Naive thymus-derived CD8-positive, alpha-beta T cell (primary cell): ENCODE measurements around the gene OGG1. TPM values are rescaled to one million over a fixed set of nuclear protein-coding genes. Genes with fewer than 3 reads are reported as not detected.

Experiments
- ATAC-seq, 2 donors: fragments of 150-1000 bp; cut with Tn5 transposase in 1 of 2; sonication (Bioruptor Pico), chemical (Tn5 transposase) in 1 of 2; 1 replicate in 1 of 2; 2 replicates in 1 of 2; pipeline ENCODE4 v1.10.0; 2021; ENCODE audit warnings: mild to moderate bottlenecking in 2 of 2, moderate library complexity in 2 of 2
- POLR2A ChIA-PET: fragments of 350-600 bp; sonication (Branson Sonifier 250); formaldehyde crosslinking; loops from one replicate; lab custom pipeline; 2021; ENCODE audit warnings: antibody characterized with exemption; lab: Charles Lee
- DNase-seq, 10 donors: peaks; one replicate each; pipeline versions ENCODE4 v3.0.0 to v3.0.0-alpha.2; 2020 to 2022
- H3K27ac Mint-ChIP-seq, 10 donors: one replicate each; pipeline ENCODE4 v1.8.0; 2020 to 2022; ENCODE audit warnings: mild to moderate bottlenecking in 10 of 10, mixed read lengths in 10 of 10, moderate library complexity in 4 of 10, inconsistent platforms in 1 of 10
- H3K27me3 Mint-ChIP-seq, 5 donors: one replicate each; pipeline ENCODE4 v1.8.0; 2021 to 2022; ENCODE audit warnings: mixed read lengths in 5 of 5
- H3K36me3 Mint-ChIP-seq, 3 donors: one replicate each; pipeline ENCODE4 v1.8.0; 2020 to 2022; ENCODE audit warnings: mixed read lengths in 3 of 3, mild to moderate bottlenecking in 2 of 3, inconsistent platforms in 1 of 3
- H3K4me1 Mint-ChIP-seq, 4 donors: one replicate each; pipeline ENCODE4 v1.8.0; 2021 to 2022; ENCODE audit warnings: mixed read lengths in 4 of 4
- H3K4me3 Mint-ChIP-seq, 10 donors: one replicate each; pipeline ENCODE4 v1.8.0; 2020 to 2022; ENCODE audit warnings: mild to moderate bottlenecking in 10 of 10, mixed read lengths in 10 of 10, moderate library complexity in 6 of 10, inconsistent platforms in 1 of 10
- H3K9me3 Mint-ChIP-seq, 9 donors: one replicate each; pipeline ENCODE4 v1.8.0; 2020 to 2022; ENCODE audit warnings: mixed read lengths in 9 of 9, mild to moderate bottlenecking in 3 of 9, inconsistent platforms in 1 of 9, moderate library complexity in 1 of 9
- polyA plus RNA-seq, 3 donors: library from polyadenylated mRNA; unstranded; fragments of 300-500 nt; fragmentation: Illumina TruSeq; gene quantifications; one replicate each; pipeline ENCODE4 v1.2.3, GENCODE V29; 2021
- total RNA-seq, 8 experiments: library from RNA in 2 of 8; stranded (reverse) in 2 of 8; gene quantifications; one replicate each; pipeline ENCODE4 v1.2.3 and lab custom pipeline; 2021 to 2026

Gene OGG1
- total and polyA plus RNA-seq, 5 experiments from 2014 or later = 15.3 to 27.0 (median 20.7) TPM

DNA sequence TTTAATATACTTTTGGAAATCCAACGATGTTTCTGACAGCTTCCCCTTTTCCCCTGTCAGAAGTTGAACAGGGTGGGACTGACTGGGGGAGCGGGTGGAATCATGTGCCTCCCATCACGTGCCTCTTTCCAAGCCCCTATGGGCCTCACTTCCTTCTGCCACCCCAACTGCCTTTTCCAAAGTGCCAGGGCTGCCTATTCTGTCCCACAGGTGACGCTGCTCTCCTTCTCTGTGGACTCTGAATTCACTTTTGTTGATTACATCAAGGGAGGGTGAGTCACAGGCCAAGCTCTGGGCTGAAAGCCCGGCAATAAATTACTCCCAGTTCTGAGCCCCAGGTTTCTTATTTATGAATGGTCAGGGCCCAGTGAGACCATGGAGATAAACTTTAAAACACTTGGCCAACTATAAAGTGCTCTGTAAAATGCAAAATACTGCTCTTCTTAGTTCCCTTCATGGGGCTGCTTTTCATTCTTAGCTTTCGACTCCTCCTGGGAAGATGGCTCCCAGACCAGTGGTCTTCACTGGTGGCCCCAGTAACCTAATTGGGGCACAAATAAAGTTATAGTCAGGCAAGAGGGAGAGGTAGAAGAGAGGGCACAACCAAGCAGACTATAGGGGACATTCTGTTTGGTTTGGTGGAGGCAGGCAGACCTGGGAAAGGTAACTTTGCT, 33.9 kb upstream of the OGG1 start:
- Mint-ChIP-seq H3K4me1 (peaks cover 13 to 21% (median 14%) of the 10 kb centered on the region in 4 donors), H3K27ac (peak overlapping the region in 3 of 10 donors; percentile 11 to 71 (median 60)), H3K9me3 (no peaks in the 10 kb centered on the region), H3K4me3 (no peak overlapping the region), H3K36me3 (no peaks in the 10 kb centered on the region), H3K27me3 (peaks cover 0 to 10% (median 0%) of the 10 kb centered on the region in 5 donors)
- POLR2A ChIA-PET = no interaction called here
- ATAC-seq (peak; percentile 65 to 66), DNase-seq (peak in 2 of 10 donors; percentile 21 to 23)

DNA sequence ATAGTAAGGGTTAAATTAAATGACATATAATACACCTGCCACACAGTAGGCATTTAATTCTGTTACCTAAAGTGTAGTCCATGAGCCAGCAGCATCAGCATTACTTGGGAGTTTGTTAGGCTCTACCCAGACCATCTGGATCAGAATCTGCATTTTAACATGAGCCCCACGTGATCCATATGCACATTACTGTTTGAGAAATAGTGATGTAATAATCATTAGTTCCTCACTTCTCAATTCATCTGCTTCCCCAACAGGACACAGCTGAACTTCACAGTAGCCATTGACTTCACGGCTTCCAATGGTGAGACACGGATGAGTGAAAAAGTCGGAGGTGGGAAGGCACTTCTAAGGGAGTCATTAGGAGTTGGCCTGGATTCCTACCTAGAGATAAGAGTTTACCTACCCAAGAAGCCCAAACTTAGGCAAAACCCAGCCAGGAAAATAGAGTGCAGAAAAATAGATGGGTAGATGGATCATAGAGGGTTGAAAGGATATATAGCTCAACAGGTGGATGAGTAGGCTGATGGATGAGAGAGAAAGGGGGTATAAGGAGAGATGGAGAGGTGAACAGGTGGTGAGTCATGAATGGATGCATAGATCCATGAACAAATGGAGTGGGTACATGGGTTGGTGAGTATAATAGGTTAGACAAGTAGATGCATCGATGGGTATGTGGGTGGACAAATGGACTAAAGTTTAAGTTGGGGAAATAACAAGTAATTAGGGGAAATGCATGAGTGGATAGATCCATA, 32.8 kb upstream of the OGG1 start:
- DNase-seq (no peak), ATAC-seq (no peak)
- Mint-ChIP-seq H3K4me1 (peaks cover 13 to 27% (median 14%) of the 10 kb centered on the region in 4 donors), H3K4me3 (peak overlapping the region in 1 of 10 donors; percentile 5), H3K36me3 (no peaks in the 10 kb centered on the region), H3K27me3 (peaks cover 0 to 6% (median 0%) of the 10 kb centered on the region in 5 donors), H3K9me3 (no peaks in the 10 kb centered on the region), H3K27ac (no peak overlapping the region)
- POLR2A ChIA-PET = interaction anchor here (0.5 kb wide), 1 partner anchor 58 kb away, joined by 5 read pairs; no protein-coding TSS in a partner anchor

DNA sequence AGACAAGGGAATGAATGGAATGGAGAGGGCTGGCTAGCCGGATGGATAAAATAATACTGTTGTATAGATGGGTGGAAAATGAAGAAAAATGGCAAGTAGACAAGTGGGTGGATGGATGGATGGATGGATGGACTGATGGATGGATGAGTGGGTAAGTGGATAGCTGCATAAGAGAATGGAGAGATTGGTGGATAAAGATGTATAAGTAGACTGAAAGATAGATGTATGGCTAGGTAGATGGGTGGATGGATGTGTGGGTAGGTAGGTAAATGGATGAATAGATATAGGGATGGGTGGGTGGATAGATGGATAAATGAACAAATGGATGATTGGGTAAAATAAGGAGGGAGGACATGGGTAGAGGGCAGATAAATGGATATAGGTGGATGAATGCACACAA, 32.2 kb upstream of the OGG1 start:
- H3K27me3 Mint-ChIP-seq = peaks cover 0 to 6% (median 0%) of the 10 kb centered on the region in 5 donors
- H3K27ac Mint-ChIP-seq = peak overlapping the region in 1 of 10 donors; percentile 53
- no peak for ATAC-seq
- no peaks in the 10 kb centered on the region for H3K36me3 Mint-ChIP-seq
- no peak overlapping the region for H3K4me3 Mint-ChIP-seq
- POLR2A ChIA-PET = interaction anchor here (0.5 to 0.9 kb wide), 2 partner anchors 57 to 68 kb away, joined by 3 to 5 read pairs; partner anchors contain the start of gene MTMR14
- H3K9me3 Mint-ChIP-seq = no peaks in the 10 kb centered on the region
- no peak for DNase-seq
- H3K4me1 Mint-ChIP-seq = peaks cover 13 to 27% (median 14%) of the 10 kb centered on the region in 4 donors

DNA sequence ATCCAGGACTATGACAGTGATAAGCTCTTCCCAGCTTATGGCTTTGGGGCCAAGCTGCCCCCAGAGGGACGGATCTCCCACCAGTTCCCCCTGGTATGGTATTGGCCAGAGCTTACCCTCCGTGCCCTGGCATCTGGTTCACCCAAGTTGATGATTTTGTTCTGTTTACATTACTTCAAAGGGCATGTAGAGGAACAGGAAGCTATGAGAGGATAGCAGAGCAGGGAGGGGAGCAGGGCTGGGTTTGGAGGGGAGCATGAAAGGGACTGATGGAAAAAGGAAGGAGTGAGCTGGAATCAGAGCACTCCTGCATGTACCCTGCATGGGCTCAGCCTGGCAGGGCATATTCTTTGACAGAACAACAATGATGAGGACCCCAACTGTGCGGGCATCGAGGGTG, 31.6 kb upstream of the OGG1 start:
- Mint-ChIP-seq H3K9me3 (no peaks in the 10 kb centered on the region), H3K27me3 (peaks cover 0 to 4% (median 0%) of the 10 kb centered on the region in 5 donors), H3K36me3 (no peaks in the 10 kb centered on the region), H3K4me1 (peaks cover 14 to 27% (median 15%) of the 10 kb centered on the region in 4 donors), H3K4me3 (no peak overlapping the region), H3K27ac (peak overlapping the region in 1 of 10 donors; percentile 47)
- DNase-seq = no peak
- POLR2A ChIA-PET = interaction anchor here (0.9 kb wide), 1 partner anchor 69 kb away, joined by 3 read pairs; the partner anchor contains the start of gene MTMR14
- ATAC-seq = no peak

DNA sequence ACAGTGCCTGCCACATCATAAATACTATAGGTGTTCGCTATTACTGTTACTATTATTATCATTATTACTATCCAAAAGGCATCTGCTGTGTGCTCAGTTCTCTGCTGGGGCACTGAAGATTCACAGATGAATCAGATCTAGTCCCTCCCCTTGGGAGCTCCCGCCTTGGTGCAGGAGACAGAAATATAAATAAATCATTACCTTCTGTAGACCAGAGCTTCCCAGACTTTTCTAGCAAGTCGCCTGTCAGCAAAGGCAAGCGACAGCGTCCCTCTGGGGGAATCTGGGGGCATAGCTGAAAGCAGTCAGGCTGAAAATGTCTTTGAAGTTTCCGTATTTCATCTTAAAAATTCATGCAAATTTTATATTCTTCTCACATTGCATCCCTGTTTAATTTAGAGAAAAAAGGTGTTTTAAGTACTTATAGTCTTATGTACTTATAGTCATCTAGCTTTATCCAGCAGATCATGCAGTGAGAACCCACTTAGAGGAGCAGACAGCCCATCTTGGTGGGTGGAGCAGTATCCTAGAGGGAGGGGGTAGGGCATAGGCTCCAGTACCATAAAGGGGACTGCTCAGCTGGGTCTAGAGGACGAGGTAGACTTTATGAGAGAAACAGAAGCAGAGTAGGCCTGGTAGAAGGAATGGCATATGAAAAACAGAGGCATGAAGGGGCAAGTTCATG, 28.6 kb upstream of the OGG1 start:
- H3K4me3 Mint-ChIP-seq = no peak overlapping the region
- DNase-seq (no peak), ATAC-seq (no peak)
- H3K4me1 Mint-ChIP-seq = peaks cover 12 to 21% (median 15%) of the 10 kb centered on the region in 4 donors
- POLR2A ChIA-PET = no interaction called here
- H3K36me3 Mint-ChIP-seq = no peaks in the 10 kb centered on the region
- no peaks in the 10 kb centered on the region for H3K27me3 Mint-ChIP-seq
- no peak overlapping the region for H3K27ac Mint-ChIP-seq
- H3K9me3 Mint-ChIP-seq = no peaks in the 10 kb centered on the region

DNA sequence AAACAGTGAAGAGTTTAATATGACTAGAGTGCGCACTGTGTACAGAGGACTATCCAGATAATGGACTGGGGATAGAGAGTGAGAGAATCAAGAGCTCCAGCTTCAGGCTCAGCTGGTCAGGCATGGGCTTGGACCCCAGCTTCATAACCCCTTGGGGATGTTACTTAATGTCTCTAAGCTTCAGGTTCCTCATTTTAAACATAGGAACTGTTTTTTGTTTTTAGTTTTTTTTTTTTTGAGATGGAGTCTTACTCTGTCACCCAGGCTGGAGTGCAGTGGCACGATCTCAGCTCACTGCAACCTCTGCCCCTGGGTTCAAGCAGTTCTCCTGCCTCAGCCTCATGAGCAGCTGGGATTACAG, 28.1 kb upstream of the OGG1 start:
- H3K27ac Mint-ChIP-seq = no peak overlapping the region
- no peaks in the 10 kb centered on the region for H3K9me3 Mint-ChIP-seq
- no peaks in the 10 kb centered on the region for H3K36me3 Mint-ChIP-seq
- DNase-seq = no peak
- H3K4me3 Mint-ChIP-seq = no peak overlapping the region
- peaks cover 12 to 22% (median 18%) of the 10 kb centered on the region in 4 donors for H3K4me1 Mint-ChIP-seq
- POLR2A ChIA-PET = no interaction called here
- ATAC-seq = no peak
- no peaks in the 10 kb centered on the region for H3K27me3 Mint-ChIP-seq

DNA sequence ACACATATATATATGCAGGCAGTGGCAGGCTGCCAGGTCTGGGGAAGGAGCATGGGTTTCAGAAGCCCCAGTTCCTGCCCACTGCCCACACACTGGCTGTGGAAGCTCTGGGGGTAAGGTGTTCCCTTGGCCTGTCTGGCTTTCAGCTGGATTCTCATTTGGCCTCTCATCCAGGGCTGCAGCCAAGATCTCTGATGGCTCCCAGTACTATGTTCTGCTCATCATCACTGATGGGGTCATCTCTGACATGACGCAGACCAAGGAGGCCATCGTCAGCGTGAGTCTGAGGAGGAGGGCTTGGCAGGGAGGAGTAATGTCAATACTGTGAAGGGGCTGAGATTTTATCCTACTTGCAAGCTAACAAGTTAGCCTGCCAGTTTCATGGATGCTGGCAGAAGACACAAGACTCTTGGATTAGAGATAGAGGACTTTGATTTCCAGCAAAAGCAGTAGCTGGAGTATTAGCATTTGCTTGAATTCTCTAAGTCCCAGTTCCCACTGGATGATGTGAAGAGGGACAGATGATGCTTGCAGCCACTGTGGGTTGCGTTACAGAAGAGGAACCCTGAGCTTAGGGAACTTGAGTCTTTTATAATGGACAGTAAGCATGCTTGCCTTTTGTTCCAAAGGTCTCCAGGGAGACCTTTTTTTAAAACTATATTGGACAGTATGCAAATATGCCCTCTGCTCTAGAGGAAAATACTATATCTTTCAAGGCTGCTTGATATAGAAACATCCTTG, 23.8 kb upstream of the OGG1 start:
- ATAC-seq = no peak
- Mint-ChIP-seq H3K9me3 (no peaks in the 10 kb centered on the region), H3K27me3 (no peaks in the 10 kb centered on the region), H3K4me1 (peaks cover 21 to 35% (median 29%) of the 10 kb centered on the region in 4 donors), H3K27ac (peak overlapping the region in 2 of 10 donors; percentile 13 to 43), H3K36me3 (no peaks in the 10 kb centered on the region), H3K4me3 (no peak overlapping the region)
- POLR2A ChIA-PET = no interaction called here
- no peak for DNase-seq

DNA sequence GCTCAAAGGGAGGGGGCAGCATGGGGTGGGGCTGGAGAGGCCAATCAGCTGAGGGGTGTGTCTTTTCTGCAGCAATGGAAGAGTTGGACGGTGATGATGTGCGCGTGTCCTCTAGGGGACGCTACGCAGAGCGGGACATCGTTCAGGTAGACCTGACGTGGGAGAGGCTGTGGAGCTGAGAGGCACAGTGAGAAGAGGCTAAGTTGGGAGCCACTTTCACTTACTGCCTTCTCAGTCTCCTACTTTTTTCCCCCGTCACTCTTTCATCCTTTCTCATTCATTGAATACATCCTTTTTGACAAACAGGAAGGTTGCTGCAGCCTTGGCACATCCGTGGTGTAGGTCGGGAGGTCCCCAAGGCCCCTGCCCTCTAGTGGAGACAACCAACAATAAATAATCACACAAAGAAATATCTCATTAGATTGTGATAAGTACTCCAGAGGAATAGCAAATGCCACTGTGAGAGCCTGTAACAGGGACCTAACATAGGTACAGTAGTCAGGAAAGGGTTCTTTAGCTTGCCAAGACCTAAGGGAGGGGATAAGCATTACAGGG, 22.6 kb upstream of the OGG1 start:
- POLR2A ChIA-PET = interaction anchor here (0.5 to 1.9 kb wide), 7 partner anchors 22 to 520 kb away, joined by 3 to 7 read pairs (median 4); partner anchors contain the start of genes ARPC4, JAGN1, MTMR14 and OGG1

DNA sequence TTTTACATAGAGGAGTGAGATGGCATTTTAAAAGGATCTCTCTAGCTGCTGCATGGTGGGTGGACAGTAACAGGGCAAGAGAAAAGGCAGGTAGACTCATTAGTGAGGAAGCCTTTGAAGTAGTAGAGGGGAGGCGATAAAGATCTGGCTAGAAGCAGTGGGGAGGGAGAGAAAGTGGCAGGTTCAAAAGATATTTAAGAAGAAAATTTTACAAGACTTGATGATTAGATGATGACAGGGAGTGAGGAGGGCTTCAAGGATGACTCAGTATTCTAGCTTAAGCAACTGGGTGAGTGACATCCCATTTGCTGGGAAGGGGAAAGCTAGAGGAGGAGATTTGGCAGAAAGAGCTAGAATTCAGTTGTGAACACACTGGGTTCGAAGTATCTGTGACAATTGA, 22.0 kb upstream of the OGG1 start:
- no peaks in the 10 kb centered on the region for H3K27me3 Mint-ChIP-seq
- H3K4me3 Mint-ChIP-seq = peak overlapping the region in 6 of 10 donors; percentile 39 to 83 (median 70)
- H3K9me3 Mint-ChIP-seq = no peaks in the 10 kb centered on the region
- POLR2A ChIA-PET = interaction anchor here (0.5 to 1.9 kb wide), 6 partner anchors 21 to 162 kb away, joined by 3 to 7 read pairs (median 4); partner anchors contain the start of genes ARPC4, JAGN1, MTMR14 and OGG1
- DNase-seq = no peak
- peak overlapping the region in 7 of 10 donors; percentile 1 to 92 (median 67) for H3K27ac Mint-ChIP-seq
- H3K36me3 Mint-ChIP-seq = no peaks in the 10 kb centered on the region
- peaks cover 25 to 40% (median 34%) of the 10 kb centered on the region in 4 donors for H3K4me1 Mint-ChIP-seq
- no peak for ATAC-seq

More for the DNA sequence above, 22.6 kb upstream of the OGG1 start:
- ATAC-seq (peak; percentile 21 to 28), DNase-seq (peak in 9 of 10 donors; percentile 31 to 80 (median 59))
- Mint-ChIP-seq H3K4me3 (peak overlapping the region; percentile 50 to 83 (median 72)), H3K36me3 (no peaks in the 10 kb centered on the region), H3K27ac (peak overlapping the region; percentile 39 to 92 (median 76)), H3K4me1 (peaks cover 22 to 35% (median 28%) of the 10 kb centered on the region in 4 donors), H3K9me3 (no peaks in the 10 kb centered on the region), H3K27me3 (no peaks in the 10 kb centered on the region)

DNA sequence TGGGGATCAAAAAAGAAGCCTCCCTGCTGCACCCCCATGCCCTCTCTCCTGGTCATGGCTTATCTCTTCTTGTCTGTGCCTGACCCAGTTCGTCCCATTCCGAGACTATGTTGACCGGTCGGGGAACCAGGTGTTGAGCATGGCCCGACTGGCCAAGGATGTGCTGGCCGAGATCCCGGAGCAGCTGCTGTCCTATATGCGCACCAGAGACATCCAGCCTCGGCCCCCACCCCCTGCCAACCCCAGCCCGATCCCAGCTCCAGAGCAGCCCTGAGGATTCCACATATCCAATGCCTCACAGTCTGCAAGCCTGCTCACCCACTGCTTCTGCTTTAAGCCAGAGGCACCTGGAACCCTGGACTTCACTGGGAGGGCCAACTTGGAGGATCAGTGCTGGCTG, 20.3 kb upstream of the OGG1 start:
- peaks cover 32 to 57% (median 51%) of the 10 kb centered on the region in 4 donors for H3K4me1 Mint-ChIP-seq
- peak overlapping the region in 1 of 10 donors; percentile 60 for H3K27ac Mint-ChIP-seq
- peak overlapping the region in 4 of 10 donors; percentile 12 to 73 (median 49) for H3K4me3 Mint-ChIP-seq
- DNase-seq = no peak
- H3K9me3 Mint-ChIP-seq = no peaks in the 10 kb centered on the region
- ATAC-seq = no peak
- H3K27me3 Mint-ChIP-seq = no peaks in the 10 kb centered on the region
- POLR2A ChIA-PET = interaction anchor here (0.6 to 2.9 kb wide), 3 partner anchors 68 to 333 kb away, joined by 3 to 15 read pairs (median 9); partner anchors contain the start of gene SETD5
- H3K36me3 Mint-ChIP-seq = peaks cover 0 to 11% (median 0%) of the 10 kb centered on the region in 3 donors

DNA sequence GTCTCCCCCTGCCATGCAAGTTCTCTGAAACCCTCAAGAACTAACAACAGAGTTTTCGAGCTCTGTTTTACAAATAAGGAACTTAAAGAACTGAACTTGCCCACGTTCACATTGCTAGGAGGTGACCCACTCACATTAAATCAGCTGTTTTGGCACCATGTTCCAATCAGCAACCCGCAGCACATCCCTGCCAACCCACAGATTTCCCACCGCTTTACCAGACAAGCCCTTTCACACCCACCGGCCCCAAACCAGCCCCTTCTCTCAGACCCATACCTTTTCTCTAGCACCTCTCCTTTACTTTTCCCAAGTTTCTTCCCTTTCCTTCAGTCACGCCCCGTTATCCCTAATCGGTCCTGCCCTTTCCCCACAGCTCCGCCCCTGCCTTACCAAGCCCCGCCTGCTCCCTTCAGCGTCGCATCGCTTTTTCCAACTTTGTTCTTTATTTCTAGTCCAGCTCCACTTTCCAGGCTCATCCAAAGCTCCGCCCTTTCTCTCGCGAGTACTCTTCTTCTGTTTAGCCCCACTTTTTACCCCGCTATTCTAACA, 19.0 kb upstream of the OGG1 start:
- Mint-ChIP-seq H3K27ac (peak overlapping the region; percentile 92 to 99 (median 95)), H3K4me1 (peaks cover 34 to 69% (median 59%) of the 10 kb centered on the region in 4 donors), H3K27me3 (no peaks in the 10 kb centered on the region), H3K9me3 (no peaks in the 10 kb centered on the region), H3K4me3 (peak overlapping the region; percentile 83 to 99 (median 93)), H3K36me3 (peaks cover 0 to 23% (median 0%) of the 10 kb centered on the region in 3 donors)
- POLR2A ChIA-PET = interaction anchor here (0.6 to 5.5 kb wide), 12 partner anchors 15 to 590 kb away, joined by 3 to 52 read pairs (median 4); partner anchors contain the start of genes ARPC4, CRELD1, MTMR14 and OGG1
- peak; percentile 37 to 45 for ATAC-seq
- DNase-seq = no peak
